ENCODE measurements around the gene TFCP2L1.

- TF ChIP-seq CTCF (conservative IDR thresholded peaks at IDR 0.05) (no peak), ZFX (IDR thresholded peaks at IDR 0.05) (no peak)
Measured at GRCh38 chr2:121234791-121235190, 50.2 kb downstream of the TFCP2L1 start.

All from C4-2B (cell line).